ENCODE results near the gene DNAJC15. TPM values are rescaled to one million over a fixed set of nuclear protein-coding genes. Genes with fewer than 3 reads are reported as not detected.

DNAJC15 gene
- total RNA-seq, 1 experiment from 2014 or later, result 20.7 TPM

GRCh38 chr13:43135516-43135915 is 112.1 kb downstream of the DNAJC15 start:
- Histone ChIP-seq H3K4me3 (no peak overlapping the region), H3K27me3 (replicated peaks) (no peaks in the 10 kb centered on the region), H3K4me1 (replicated peaks) (no peaks in the 10 kb centered on the region), H3K27ac (no peak overlapping the region), H3K9me3 (replicated peaks) (no peaks in the 10 kb centered on the region), H3K36me3 (no peaks in the 10 kb centered on the region)
- DNase-seq (ENCODE audit: low read depth in 1 of 2, low spot score in 2 of 2), result no peak

- H3K36me3 ChIP-seq, result no peaks in the 10 kb centered on the region
- H3K9me3 ChIP-seq (replicated peaks), result no peaks in the 10 kb centered on the region
- no peak overlapping the region for H3K27ac ChIP-seq
- no peak for DNase-seq (ENCODE audit: low read depth in 1 of 2, low spot score in 2 of 2)
- no peaks in the 10 kb centered on the region for H3K4me1 ChIP-seq (replicated peaks)
- H3K4me3 ChIP-seq, result no peak overlapping the region
- no peaks in the 10 kb centered on the region for H3K27me3 ChIP-seq (replicated peaks)
Measured at GRCh38 chr13:43136920-43137575, 113.7 kb downstream of the DNAJC15 start.

GRCh38 chr13:43139211-43139610 is 115.8 kb downstream of the DNAJC15 start:
- Histone ChIP-seq H3K27ac (no peak overlapping the region), H3K27me3 (replicated peaks) (no peaks in the 10 kb centered on the region), H3K4me1 (replicated peaks) (no peaks in the 10 kb centered on the region), H3K36me3 (no peaks in the 10 kb centered on the region), H3K4me3 (no peak overlapping the region), H3K9me3 (replicated peaks) (no peaks in the 10 kb centered on the region)
- DNase-seq (ENCODE audit: low read depth in 1 of 2, low spot score in 2 of 2), result no peak

- no peaks in the 10 kb centered on the region for H3K9me3 ChIP-seq (replicated peaks)
Measured at GRCh38 chr13:43139921-43140320, 116.5 kb downstream of the DNAJC15 start.

GRCh38 chr13:43140985-43141384 is 117.6 kb downstream of the DNAJC15 start:
- H3K27me3 ChIP-seq (replicated peaks), result no peaks in the 10 kb centered on the region
- H3K4me1 ChIP-seq (replicated peaks), result no peaks in the 10 kb centered on the region

More at GRCh38 chr13:43139921-43140320, 116.5 kb downstream of the DNAJC15 start:
- Histone ChIP-seq H3K27me3 (replicated peaks) (no peaks in the 10 kb centered on the region), H3K4me3 (no peak overlapping the region), H3K4me1 (replicated peaks) (no peaks in the 10 kb centered on the region), H3K27ac (no peak overlapping the region), H3K36me3 (no peaks in the 10 kb centered on the region)
- no peak for DNase-seq (ENCODE audit: low read depth in 1 of 2, low spot score in 2 of 2)

GRCh38 chr13:43141685-43142084 is 118.3 kb downstream of the DNAJC15 start:
- no peaks in the 10 kb centered on the region for H3K9me3 ChIP-seq (replicated peaks)
- no peaks in the 10 kb centered on the region for H3K4me1 ChIP-seq (replicated peaks)
- H3K36me3 ChIP-seq, result no peaks in the 10 kb centered on the region
- H3K27me3 ChIP-seq (replicated peaks), result no peaks in the 10 kb centered on the region
- H3K27ac ChIP-seq, result no peak overlapping the region
- no peak overlapping the region for H3K4me3 ChIP-seq
- no peak for DNase-seq (ENCODE audit: low read depth in 1 of 2, low spot score in 2 of 2)

More at GRCh38 chr13:43140985-43141384, 117.6 kb downstream of the DNAJC15 start:
- no peaks in the 10 kb centered on the region for H3K36me3 ChIP-seq
- H3K27ac ChIP-seq, result no peak overlapping the region
- no peaks in the 10 kb centered on the region for H3K9me3 ChIP-seq (replicated peaks)
- DNase-seq (ENCODE audit: low read depth in 1 of 2, low spot score in 2 of 2), result no peak
- no peak overlapping the region for H3K4me3 ChIP-seq

GRCh38 chr13:43143591-43143990 is 120.2 kb downstream of the DNAJC15 start:
- Histone ChIP-seq H3K4me3 (no peak overlapping the region), H3K9me3 (replicated peaks) (no peaks in the 10 kb centered on the region), H3K36me3 (no peaks in the 10 kb centered on the region), H3K27ac (no peak overlapping the region), H3K27me3 (replicated peaks) (no peaks in the 10 kb centered on the region), H3K4me1 (replicated peaks) (no peaks in the 10 kb centered on the region)
- no peak for DNase-seq (ENCODE audit: low read depth in 1 of 2, low spot score in 2 of 2)

- Histone ChIP-seq H3K36me3 (no peaks in the 10 kb centered on the region), H3K4me1 (replicated peaks) (no peaks in the 10 kb centered on the region), H3K9me3 (replicated peaks) (no peaks in the 10 kb centered on the region), H3K4me3 (no peak overlapping the region), H3K27me3 (replicated peaks) (no peaks in the 10 kb centered on the region), H3K27ac (no peak overlapping the region)
- no peak for DNase-seq (ENCODE audit: low read depth in 1 of 2, low spot score in 2 of 2)
Measured at GRCh38 chr13:43145534-43146196, 122.3 kb downstream of the DNAJC15 start.

GRCh38 chr13:43146400-43146799 is 123.0 kb downstream of the DNAJC15 start:
- DNase-seq (ENCODE audit: low read depth in 1 of 2, low spot score in 2 of 2), result no peak
- Histone ChIP-seq H3K4me3 (no peak overlapping the region), H3K4me1 (replicated peaks) (no peaks in the 10 kb centered on the region), H3K27ac (no peak overlapping the region), H3K9me3 (replicated peaks) (no peaks in the 10 kb centered on the region), H3K36me3 (no peaks in the 10 kb centered on the region), H3K27me3 (replicated peaks) (no peaks in the 10 kb centered on the region)

GRCh38 chr13:43150369-43151207 is 127.2 kb downstream of the DNAJC15 start:
- Histone ChIP-seq H3K4me3 (no peak overlapping the region), H3K9me3 (replicated peaks) (no peaks in the 10 kb centered on the region), H3K27me3 (replicated peaks) (no peaks in the 10 kb centered on the region), H3K36me3 (no peaks in the 10 kb centered on the region), H3K4me1 (replicated peaks) (peaks cover 20% of the 10 kb centered on the region), H3K27ac (no peak overlapping the region)
- no peak for DNase-seq (ENCODE audit: low read depth in 1 of 2, low spot score in 2 of 2)

GRCh38 chr13:43153436-43154090 is 130.2 kb downstream of the DNAJC15 start:
- Histone ChIP-seq H3K9me3 (replicated peaks) (no peaks in the 10 kb centered on the region), H3K27ac (peak overlapping the region; percentile 86), H3K27me3 (replicated peaks) (no peaks in the 10 kb centered on the region), H3K4me3 (no peak overlapping the region), H3K4me1 (replicated peaks) (peaks cover 20% of the 10 kb centered on the region), H3K36me3 (no peaks in the 10 kb centered on the region)
- DNase-seq (ENCODE audit: low read depth in 1 of 2, low spot score in 2 of 2), result peak; percentile 76 to 86

GRCh38 chr13:43154156-43154651 is 130.8 kb downstream of the DNAJC15 start:
- DNase-seq (ENCODE audit: low read depth in 1 of 2, low spot score in 2 of 2), result no peak
- Histone ChIP-seq H3K36me3 (no peaks in the 10 kb centered on the region), H3K27me3 (replicated peaks) (no peaks in the 10 kb centered on the region), H3K4me3 (no peak overlapping the region), H3K4me1 (replicated peaks) (peaks cover 20% of the 10 kb centered on the region), H3K9me3 (replicated peaks) (no peaks in the 10 kb centered on the region), H3K27ac (peak overlapping the region; percentile 86)

GRCh38 chr13:43154839-43155238 is 131.5 kb downstream of the DNAJC15 start:
- no peak for DNase-seq (ENCODE audit: low read depth in 1 of 2, low spot score in 2 of 2)
- no peaks in the 10 kb centered on the region for H3K36me3 ChIP-seq
- H3K4me3 ChIP-seq, result no peak overlapping the region
- no peaks in the 10 kb centered on the region for H3K27me3 ChIP-seq (replicated peaks)
- no peaks in the 10 kb centered on the region for H3K9me3 ChIP-seq (replicated peaks)
- H3K4me1 ChIP-seq (replicated peaks), result peaks cover 20% of the 10 kb centered on the region
- H3K27ac ChIP-seq, result peak overlapping the region; percentile 86
